Ishikawa (cell line): Measurements from ENCODE around the gene CFAP97D1.

ENCODE experiments used
- CEBPB ChIP-seq: IDR thresholded peaks from 2 replicates; pipeline ENCODE4 v1.6.1; 2012
- CREB1 ChIP-seq: IDR thresholded peaks from 2 replicates; pipeline ENCODE4 v1.6.1; 2012; ENCODE audit warnings: low read depth
- EGR1 ChIP-seq: IDR thresholded peaks from 2 replicates; pipeline ENCODE4 v1.6.1; 2012
- EP300 ChIP-seq: IDR thresholded peaks from 2 replicates; pipeline ENCODE4 v1.6.1; 2012; ENCODE audit warnings: borderline replicate concordance
- FOXM1 ChIP-seq: IDR thresholded peaks from 2 replicates; pipeline ENCODE4 v1.6.1; 2012; ENCODE audit warnings: low read depth, borderline replicate concordance
- MAX ChIP-seq: IDR thresholded peaks from 2 replicates; pipeline ENCODE4 v1.6.1; 2012
- NFIC ChIP-seq: IDR thresholded peaks from 2 replicates; pipeline ENCODE4 v1.6.1; 2012
- RAD21 ChIP-seq: IDR thresholded peaks from 2 replicates; pipeline ENCODE4 v1.6.1; 2012; ENCODE audit warnings: low read depth
- REST ChIP-seq: IDR thresholded peaks from 2 replicates; pipeline ENCODE4 v1.6.1; 2012; ENCODE audit warnings: low read depth, mild to moderate bottlenecking
- TAF1 ChIP-seq: IDR thresholded peaks from 2 replicates; pipeline ENCODE4 v1.6.1; 2012; ENCODE audit warnings: low read depth, mild to moderate bottlenecking
- TCF12 ChIP-seq: IDR thresholded peaks from 2 replicates; pipeline ENCODE4 v1.6.1; 2012; ENCODE audit warnings: low read depth
- TEAD4 ChIP-seq: IDR thresholded peaks from 2 replicates; pipeline ENCODE4 v1.6.1; 2012
- USF1 ChIP-seq: IDR thresholded peaks from 2 replicates; pipeline ENCODE4 v1.6.1; 2012
- YY1 ChIP-seq: IDR thresholded peaks from 2 replicates; pipeline ENCODE4 v1.6.1; 2012; ENCODE audit warnings: low read depth
- ZBTB7A ChIP-seq: IDR thresholded peaks from 2 replicates; pipeline ENCODE4 v1.6.1; 2012; ENCODE audit warnings: low read depth

Gene CFAP97D1

GRCh38 chr17:43779145-43780125, 800 bp upstream of the CFAP97D1 start:
- no peak for TF ChIP-seq TEAD4
- 0 out of 2 replicates have a peak, but pooled peaks have one; percentile 11 for TF ChIP-seq RAD21

- no peak for TF ChIP-seq NFIC
- no peak for TF ChIP-seq TAF1
- no peak for TF ChIP-seq CEBPB
- TF ChIP-seq RAD21, result no peak
- TF ChIP-seq EP300, result no peak
- no peak for TF ChIP-seq YY1
- TF ChIP-seq TEAD4, result no peak
- no peak for TF ChIP-seq MAX
- no peak for TF ChIP-seq TCF12
- no peak for TF ChIP-seq FOXM1
- TF ChIP-seq ZBTB7A, result no peak
Measured at GRCh38 chr17:43782913-43783680, 2.9 kb downstream of the CFAP97D1 start.

- no peak for TF ChIP-seq TEAD4
- no peak for TF ChIP-seq MAX
- TF ChIP-seq EP300, result no peak
- TF ChIP-seq REST, result no peak
- no peak for TF ChIP-seq YY1
- no peak for TF ChIP-seq ZBTB7A
- TF ChIP-seq CREB1, result no peak
- TF ChIP-seq EGR1, result no peak
- TF ChIP-seq CEBPB, result no peak
- TF ChIP-seq FOXM1, result no peak
- no peak for TF ChIP-seq USF1
- no peak for TF ChIP-seq TAF1
- TF ChIP-seq NFIC, result no peak
- TF ChIP-seq RAD21, result no peak
- TF ChIP-seq TCF12, result no peak
Measured at GRCh38 chr17:43784068-43784467, 3.8 kb downstream of the CFAP97D1 start.

- TF ChIP-seq TAF1 (no peak), RAD21 (no peak), NFIC (no peak), REST (no peak), CREB1 (no peak), EGR1 (no peak), CEBPB (no peak), TCF12 (no peak), USF1 (no peak), EP300 (no peak), FOXM1 (no peak), ZBTB7A (no peak), TEAD4 (no peak), MAX (no peak), YY1 (no peak)
Measured at GRCh38 chr17:43784628-43785101, 4.4 kb downstream of the CFAP97D1 start.

GRCh38 chr17:43787728-43788127, 7.5 kb downstream of the CFAP97D1 start:
- no peak for TF ChIP-seq FOXM1
- TF ChIP-seq EP300, result no peak
- TF ChIP-seq CEBPB, result 0 out of 2 replicates have a peak, but pooled peaks have one; percentile 16
